ENCODE results near the gene SPHK1. TPM values are rescaled to one million over a fixed set of nuclear protein-coding genes. Genes with fewer than 3 reads are reported as not detected.

The SPHK1 gene
- total and polyA plus RNA-seq, 7 donors, result 0.90 to 21.3 (median 3.1) TPM

DNA sequence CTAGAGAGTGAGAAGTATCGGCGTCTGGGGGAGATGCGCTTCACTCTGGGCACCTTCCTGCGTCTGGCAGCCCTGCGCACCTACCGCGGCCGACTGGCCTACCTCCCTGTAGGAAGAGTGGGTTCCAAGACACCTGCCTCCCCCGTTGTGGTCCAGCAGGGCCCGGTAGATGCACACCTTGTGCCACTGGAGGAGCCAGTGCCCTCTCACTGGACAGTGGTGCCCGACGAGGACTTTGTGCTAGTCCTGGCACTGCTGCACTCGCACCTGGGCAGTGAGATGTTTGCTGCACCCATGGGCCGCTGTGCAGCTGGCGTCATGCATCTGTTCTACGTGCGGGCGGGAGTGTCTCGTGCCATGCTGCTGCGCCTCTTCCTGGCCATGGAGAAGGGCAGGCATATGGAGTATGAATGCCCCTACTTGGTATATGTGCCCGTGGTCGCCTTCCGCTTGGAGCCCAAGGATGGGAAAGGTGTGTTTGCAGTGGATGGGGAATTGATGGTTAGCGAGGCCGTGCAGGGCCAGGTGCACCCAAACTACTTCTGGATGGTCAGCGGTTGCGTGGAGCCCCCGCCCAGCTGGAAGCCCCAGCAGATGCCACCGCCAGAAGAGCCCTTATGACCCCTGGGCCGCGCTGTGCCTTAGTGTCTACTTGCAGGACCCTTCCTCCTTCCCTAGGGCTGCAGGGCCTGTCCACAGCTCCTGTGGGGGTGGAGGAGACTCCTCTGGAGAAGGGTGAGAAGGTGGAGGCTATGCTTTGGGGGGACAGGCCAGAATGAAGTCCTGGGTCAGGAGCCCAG lies 2.8 kb downstream of the SPHK1 start:
- 85 to 89% (median 87%) methylated on average over 31 of the region's 31 CpGs for WGBS, 3 donors
- H3K27me3 ChIP-seq (ENCODE audit: insufficient read depth in 3 of 3, low read length in 2 of 3), result no peaks in the 10 kb centered on the region
- DNase-seq (no peak), ATAC-seq (no peak)
- no peak for TF ChIP-seq CTCF (IDR thresholded peaks at IDR 0.05)
- no peaks in the 10 kb centered on the region for H3K9me3 ChIP-seq
- H3K4me1 ChIP-seq, result peaks cover 15% of the 10 kb centered on the region
- H3K27ac ChIP-seq, result no peak overlapping the region
- intact Hi-C loops (cut with DNase I), result no loop called here
- H3K4me3 ChIP-seq, result no peak overlapping the region
- H3K36me3 ChIP-seq (ENCODE audit: insufficient read depth in 1 of 2, low read depth in 1 of 2), result peaks cover 0 to 31% of the 10 kb centered on the region in 2 donors

- ATAC-seq, result no peak
- no peaks in the 10 kb centered on the region for H3K9me3 ChIP-seq
- intact Hi-C loops (cut with DNase I), result no loop called here
- no peaks in the 10 kb centered on the region for H3K27me3 ChIP-seq (ENCODE audit: insufficient read depth in 3 of 3, low read length in 2 of 3)
- 62 to 69% (median 64%) methylated on average over 16 of the region's 16 CpGs for WGBS, 3 donors
- no peak for TF ChIP-seq CTCF (IDR thresholded peaks at IDR 0.05)
- H3K27ac ChIP-seq, result no peak overlapping the region
- DNase-seq, result no peak
- no peak overlapping the region for H3K4me3 ChIP-seq
- H3K4me1 ChIP-seq, result peaks cover 15% of the 10 kb centered on the region
- H3K36me3 ChIP-seq (ENCODE audit: insufficient read depth in 1 of 2, low read depth in 1 of 2), result peaks cover 0 to 48% of the 10 kb centered on the region in 2 donors
Measured at GRCh38 chr17:76388966-76389888, 4.8 kb downstream of the SPHK1 start.

DNA sequence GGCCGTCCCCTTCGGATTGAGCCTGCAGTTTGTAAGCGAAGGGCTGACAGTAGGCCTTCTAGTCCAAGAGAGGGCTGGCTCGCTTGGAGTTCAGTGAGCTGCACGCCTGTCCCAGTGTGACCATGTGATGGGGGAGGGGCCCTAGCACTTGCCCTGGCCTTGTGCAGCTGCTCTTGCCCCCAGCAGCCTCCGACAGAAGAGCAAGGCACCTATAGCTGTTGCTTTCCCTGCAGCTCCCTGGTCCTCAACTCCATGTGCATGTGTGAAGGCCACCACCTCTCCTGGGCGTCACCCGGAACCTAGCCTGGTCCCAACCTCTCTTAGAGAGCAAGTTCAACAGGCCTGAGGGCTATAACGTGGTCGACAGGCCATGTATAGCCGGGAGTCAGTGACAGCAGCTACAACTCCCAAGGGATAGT lies 5.6 kb downstream of the SPHK1 start:
- Histone ChIP-seq H3K9me3 (no peaks in the 10 kb centered on the region), H3K4me3 (no peak overlapping the region), H3K27me3 (ENCODE audit: insufficient read depth in 3 of 3, low read length in 2 of 3) (no peaks in the 10 kb centered on the region), H3K4me1 (peaks cover 10% of the 10 kb centered on the region), H3K27ac (no peak overlapping the region), H3K36me3 (ENCODE audit: insufficient read depth in 1 of 2, low read depth in 1 of 2) (peaks cover 0 to 56% of the 10 kb centered on the region in 2 donors)
- intact Hi-C loops (cut with DNase I), result no loop called here
- no peak for DNase-seq
- TF ChIP-seq CTCF (IDR thresholded peaks at IDR 0.05), result no peak
- ATAC-seq, result no peak
- 68 to 73% (median 69%) methylated on average over 11 of the region's 11 CpGs for WGBS, 3 donors

DNA sequence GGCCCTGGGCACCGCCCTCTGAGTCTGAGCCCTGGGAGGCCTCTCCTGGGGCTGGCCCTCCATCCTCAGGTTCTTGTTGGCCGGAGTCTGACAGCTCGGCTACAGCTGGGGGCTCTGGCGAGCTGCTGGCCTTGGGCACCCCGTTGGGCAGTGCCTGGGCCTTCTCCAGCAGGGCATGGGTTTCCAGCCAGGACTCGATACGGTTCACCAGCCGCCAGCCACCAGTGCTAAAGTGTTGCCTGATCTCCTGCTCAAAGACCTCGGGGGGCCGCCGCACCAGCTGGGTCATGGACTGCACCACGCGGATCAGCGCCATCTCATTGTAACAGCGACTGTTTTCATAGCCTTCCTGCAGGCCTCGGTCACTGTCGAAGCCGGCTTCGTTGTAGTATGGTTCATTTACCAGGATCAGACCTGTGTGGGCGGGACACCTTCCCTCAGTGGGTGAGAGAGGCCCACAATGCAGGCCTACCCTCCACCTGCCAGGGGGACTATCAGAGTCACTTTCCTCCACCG lies 6.8 kb downstream of the SPHK1 start:
- ATAC-seq (no peak), DNase-seq (no peak)
- Histone ChIP-seq H3K4me3 (no peak overlapping the region), H3K9me3 (no peaks in the 10 kb centered on the region), H3K4me1 (no peaks in the 10 kb centered on the region), H3K27me3 (ENCODE audit: insufficient read depth in 3 of 3, low read length in 2 of 3) (no peaks in the 10 kb centered on the region), H3K27ac (no peak overlapping the region), H3K36me3 (ENCODE audit: insufficient read depth in 1 of 2, low read depth in 1 of 2) (peaks cover 0 to 69% of the 10 kb centered on the region in 2 donors)
- WGBS, 3 donors, result 88 to 95% (median 88%) methylated on average over 21 of the region's 21 CpGs
- intact Hi-C loops (cut with DNase I), result no loop called here
- no peak for TF ChIP-seq CTCF (IDR thresholded peaks at IDR 0.05)
